Activated CD8-positive, alpha-beta memory T cell treated with anti-CD3 and anti-CD28 coated beads for 48 hours (primary cell): ENCODE results near the gene RIPOR3.
"Not testable (repeated sequence)": the region's sequence is repeated elsewhere in the genome, so short reads cannot be mapped to it uniquely, and the experiment has no call there.

Experiments
- DNase-seq, 3 experiments: peaks; one replicate each; pipeline ENCODE4 v3.0.0-alpha.2; 2020; ENCODE audit warnings: low read depth in 2 of 3, low spot score in 2 of 3

Gene RIPOR3

DNA sequence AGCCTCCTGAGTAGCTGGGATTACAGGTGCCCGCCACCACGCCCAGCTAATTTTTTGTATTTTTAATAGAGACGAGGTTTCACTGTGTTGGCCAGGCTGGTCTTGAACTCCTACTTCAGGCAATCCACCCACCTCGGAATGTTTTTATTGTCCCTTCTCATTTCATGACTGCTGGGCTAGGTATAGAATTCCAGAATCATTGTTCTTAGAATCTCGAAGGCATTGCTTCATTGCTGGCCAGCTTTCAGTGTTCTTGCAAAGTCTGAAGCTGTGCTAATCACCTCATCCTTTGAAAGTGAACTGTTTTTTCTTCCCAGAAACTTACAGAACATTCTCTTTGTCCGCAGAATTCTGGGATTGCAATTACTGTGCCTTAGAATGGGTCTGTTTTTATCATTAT lies 132.2 kb downstream of the RIPOR3 start:
- DNase-seq = no peak

DNA sequence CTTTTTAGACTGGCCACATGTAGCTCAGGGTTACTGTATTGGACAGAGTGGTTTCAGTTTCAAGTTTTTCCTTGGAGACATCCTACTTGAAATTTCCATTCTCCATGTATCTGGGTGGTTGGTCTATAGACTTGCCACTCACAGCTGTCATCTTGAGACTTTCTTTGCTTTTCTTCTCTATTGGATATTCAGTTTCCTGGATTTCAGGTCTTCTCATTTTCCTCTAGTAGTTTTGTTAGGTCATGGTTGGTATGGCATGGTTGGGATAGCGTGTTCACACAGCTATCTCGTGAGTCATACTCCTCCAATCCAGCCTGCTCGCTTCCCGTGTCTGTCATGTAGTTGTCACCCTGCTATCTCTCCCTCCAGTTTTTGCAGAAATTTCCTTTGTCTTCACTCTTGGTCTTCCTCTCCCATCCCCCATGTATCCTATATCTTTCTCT lies 132.8 kb downstream of the RIPOR3 start:
- no peak for DNase-seq

- DNase-seq = no peak
Measured at GRCh38 chr20:50557549-50558134, 133.7 kb downstream of the RIPOR3 start.

- DNase-seq = no peak
Measured at GRCh38 chr20:50555662-50556061, 135.7 kb downstream of the RIPOR3 start.

GRCh38 chr20:50554694-50555579 lies 136.4 kb downstream of the RIPOR3 start:
- no peak for DNase-seq

DNA sequence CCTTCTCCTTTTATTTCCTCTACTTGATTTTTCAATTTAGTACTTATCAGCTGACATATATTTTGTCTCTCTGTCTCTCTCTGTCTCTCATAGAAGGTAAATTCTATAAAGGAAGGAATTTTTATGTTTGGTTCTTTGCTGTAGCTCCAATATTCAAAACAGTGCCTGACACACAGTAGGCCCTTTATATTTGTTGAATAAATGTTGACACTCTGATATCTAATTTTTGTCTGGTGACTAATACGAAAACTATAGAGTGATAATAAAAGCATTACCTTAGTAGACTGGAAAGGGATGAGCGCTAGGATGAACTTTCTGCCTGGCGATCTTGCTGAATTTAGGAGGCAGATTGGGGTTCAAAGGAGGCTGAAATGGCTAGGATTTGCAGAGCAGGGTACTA lies 138.4 kb downstream of the RIPOR3 start:
- DNase-seq = no peak

DNA sequence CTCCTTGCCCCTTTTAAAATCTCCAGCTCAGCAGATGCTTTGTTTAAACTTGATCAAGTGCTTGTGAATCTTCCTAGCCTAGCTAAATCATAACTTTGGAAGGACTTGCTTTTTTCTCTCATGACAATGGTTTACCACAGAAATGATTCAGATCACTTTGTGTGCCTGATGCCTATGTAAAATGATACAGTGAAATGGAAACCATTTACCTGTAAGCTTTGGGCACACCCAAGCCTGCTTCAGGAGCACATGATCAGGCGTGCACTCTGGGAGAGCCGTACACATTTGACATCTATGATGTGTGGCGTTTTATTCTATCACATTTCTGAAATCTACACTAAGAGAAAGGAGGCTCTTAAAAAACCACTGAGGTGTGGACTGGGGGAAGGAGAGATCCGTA lies 140.1 kb downstream of the RIPOR3 start:
- DNase-seq = no peak

DNA sequence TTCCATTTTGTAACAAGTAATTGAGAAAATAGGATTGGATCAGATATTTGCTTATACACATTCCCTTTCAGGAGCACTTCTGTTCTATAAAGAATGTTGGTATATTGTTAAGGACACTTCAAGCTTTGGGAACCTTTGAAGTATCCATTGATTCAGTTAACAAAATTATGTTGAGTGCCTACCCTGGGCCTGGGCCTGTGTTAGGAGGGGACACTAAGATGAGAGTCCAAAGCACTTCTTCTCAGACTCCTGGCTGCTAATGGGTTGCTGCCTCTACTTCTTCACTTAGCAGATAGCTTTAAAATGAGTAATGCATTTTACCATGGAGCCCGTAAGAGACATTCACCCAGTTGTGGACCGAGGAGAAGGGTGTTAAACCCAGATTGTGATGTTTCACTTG lies 140.8 kb downstream of the RIPOR3 start:
- DNase-seq = no peak

- DNase-seq = no peak
Measured at GRCh38 chr20:50548396-50548795, 142.9 kb downstream of the RIPOR3 start.

GRCh38 chr20:50547964-50548363 lies 143.4 kb downstream of the RIPOR3 start:
- DNase-seq = no peak

DNA sequence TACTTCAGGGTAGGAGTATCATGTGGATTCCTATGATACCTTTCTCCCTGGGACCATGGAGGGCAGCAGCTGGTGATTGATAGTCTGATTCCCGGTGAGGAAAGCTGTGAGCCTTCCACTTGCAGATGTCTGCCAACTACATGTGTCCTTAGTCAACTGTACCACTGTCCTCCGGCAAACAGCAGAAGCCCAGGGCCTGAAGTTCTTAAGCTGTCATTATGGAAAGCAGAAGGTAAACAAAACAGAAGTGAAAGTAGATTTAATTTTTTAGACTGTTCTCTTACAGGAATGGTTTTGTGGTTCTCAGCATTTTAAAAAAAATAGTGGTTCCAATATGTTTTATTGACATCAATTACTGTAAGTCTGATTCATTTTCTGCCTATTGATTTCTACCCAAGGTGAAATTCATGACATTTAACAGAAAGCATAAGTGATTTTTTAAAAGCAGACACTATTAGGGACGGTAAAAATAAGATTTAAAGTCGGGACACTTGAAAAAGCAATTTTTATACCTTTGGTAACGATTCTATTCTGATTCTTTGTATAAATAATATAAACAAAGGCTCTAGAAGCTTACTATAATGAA lies 144.5 kb downstream of the RIPOR3 start:
- DNase-seq = no peak

DNA sequence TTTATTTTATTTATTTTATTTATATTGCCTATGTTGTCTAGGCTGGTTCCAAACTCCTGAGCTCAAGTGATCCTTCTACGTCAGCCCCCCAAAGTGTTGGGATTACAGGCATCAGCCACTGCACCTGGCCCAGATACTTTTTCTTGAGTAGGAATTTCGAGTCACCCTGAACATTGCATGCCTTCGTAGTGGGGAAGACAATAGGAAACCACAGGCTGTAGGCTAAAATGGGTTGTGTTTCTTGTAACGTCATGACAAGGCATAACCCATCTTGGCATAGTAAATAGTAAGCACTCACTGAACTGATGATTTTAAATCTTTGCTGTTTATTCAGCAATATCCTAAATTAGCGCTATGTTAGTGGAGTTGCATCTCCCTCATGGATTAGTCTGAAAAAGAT lies 146.2 kb downstream of the RIPOR3 start:
- no peak for DNase-seq

- no peak for DNase-seq
Measured at GRCh38 chr20:50543326-50543725, 148.0 kb downstream of the RIPOR3 start.

- no peak for DNase-seq
Measured at GRCh38 chr20:50541606-50542041, 149.7 kb downstream of the RIPOR3 start.

DNA sequence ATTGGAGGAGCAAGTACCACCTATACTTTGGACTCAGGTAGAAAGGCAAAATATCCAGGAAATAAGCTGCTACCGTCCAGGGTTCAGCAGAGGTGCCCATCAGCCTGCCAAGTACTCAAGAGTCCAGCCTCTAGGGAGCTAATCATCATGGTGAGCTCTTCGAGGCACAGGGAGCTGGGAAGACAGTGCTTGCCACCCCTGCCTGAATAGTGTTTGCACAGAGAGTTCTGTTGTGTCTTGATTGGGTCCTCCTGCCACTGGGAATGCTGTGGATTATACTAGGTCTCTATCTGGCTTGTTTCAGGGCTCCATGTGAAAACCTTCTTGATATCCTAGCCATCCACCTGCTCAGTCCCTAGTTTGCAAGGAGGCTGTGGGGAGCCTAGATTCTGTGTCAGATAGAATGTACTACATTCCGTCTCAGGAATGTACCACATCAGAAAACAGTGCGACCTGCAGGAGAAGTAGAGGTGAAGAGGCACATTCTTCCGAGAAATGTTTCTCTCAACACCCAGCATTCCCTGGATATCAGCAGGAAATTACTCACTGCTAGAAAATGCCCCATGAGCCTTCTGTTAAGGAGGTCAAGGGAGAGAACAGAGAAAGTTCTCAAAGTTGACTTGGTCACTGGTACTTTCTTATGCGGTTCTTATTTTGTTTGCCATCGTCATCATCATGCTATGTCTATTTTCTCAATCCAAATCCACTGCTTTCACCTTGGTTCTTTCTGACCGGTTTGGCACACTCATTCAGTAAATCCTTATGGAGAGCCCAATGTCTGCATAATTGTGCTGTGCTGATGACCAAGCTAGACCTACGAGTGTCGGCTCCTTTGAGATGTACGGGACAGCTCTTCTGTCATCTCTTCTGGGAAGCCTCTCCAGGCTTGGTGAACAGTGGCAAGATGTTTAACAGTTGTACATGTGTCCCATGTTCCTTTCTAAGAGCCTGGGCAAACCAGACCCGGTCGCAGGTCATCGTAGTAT lies 150.4 kb downstream of the RIPOR3 start:
- no peak for DNase-seq

- DNase-seq = not testable (repeated sequence)
Measured at GRCh38 chr20:50539798-50540197, 151.5 kb downstream of the RIPOR3 start.

DNA sequence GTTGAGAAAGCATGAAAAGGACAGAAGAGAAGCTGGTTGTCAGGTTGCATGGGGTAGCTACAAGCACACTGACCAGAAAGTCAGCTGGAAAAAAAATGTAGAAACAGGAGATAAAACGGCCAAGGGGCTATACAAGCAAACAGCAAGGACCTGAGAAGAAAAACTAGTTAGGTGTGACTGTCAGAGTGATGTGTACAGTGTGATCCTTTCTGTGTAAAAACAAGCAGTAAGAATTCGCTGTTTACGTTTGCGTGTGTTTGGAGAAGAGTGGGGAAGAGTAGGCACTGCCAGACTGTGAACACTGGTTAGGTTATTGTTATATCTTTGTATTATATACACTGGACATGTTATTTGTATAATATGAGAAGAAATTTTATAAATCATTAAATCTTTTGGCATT lies 153.1 kb downstream of the RIPOR3 start:
- no peak for DNase-seq

DNA sequence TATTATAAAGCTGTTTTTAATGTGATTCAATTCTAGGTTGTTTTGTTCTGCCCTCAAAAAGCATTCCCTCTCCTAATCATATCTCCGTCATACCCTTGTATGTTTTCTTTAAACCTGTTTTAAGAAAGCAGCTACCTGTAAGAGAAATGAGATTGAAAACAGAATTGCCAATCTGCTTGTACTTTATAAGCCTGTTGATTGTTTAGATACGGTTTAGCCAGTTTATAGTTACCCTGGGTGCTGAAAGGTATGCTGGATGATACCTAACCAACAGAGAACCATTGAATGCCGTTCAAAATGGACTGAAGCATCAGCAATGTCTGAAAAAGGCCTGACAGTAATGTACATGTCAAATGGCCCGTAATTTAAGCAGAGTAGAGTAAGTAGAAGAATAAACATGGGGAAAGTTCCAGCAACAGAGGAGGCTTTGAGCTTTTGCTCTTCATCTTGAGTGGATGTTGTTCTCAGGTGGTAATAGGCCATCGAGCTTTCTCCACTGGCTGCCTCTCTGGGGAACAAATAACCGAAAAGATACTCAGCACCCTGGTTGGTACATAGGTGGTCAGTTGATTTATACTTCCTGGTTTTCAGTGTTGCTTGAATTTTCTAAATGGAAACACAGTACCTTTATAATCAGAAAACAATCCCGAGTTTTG lies 153.7 kb downstream of the RIPOR3 start:
- no peak for DNase-seq

DNA sequence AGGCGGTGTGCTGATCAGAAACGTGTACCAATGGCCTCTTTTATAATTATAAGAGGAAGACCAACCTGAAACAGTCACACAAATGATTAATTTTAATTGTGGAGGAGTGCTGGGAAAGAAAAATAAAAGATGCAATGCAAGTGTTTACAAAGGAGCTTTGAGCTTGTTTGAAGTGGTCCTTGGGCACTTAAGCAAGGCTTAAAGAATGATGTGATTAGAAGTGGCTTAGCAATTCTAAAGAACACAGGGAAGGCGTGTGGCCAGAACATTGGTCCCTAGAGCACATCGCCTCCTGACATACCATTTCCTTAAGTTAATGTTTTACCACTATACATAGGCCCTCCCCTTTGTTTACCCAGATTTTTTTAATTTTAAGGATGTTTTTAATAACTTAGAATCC lies 155.0 kb downstream of the RIPOR3 start:
- no peak for DNase-seq
